Osteoblast (primary cell): ENCODE results near the gene CD40LG. TPM values are rescaled to one million over a fixed set of nuclear protein-coding genes. Genes with fewer than 3 reads are reported as not detected.

Source experiments
- DNase-seq: peaks from one replicate; pipeline ENCODE4 v3.0.0; 2011; ENCODE audit warnings: low spot score, mixed read lengths; ENCODE audit not compliant: insufficient read length; ENCODE audit errors: missing footprints
- H2AFZ ChIP-seq: 2 replicates; pipeline ENCODE4 v1.6.0; 2011; ENCODE audit warnings: mild to moderate bottlenecking, low read length
- H3K27ac ChIP-seq: 2 replicates; pipeline ENCODE4 v1.5.1; 2011; ENCODE audit warnings: mild to moderate bottlenecking, low read depth, low read length, moderate library complexity
- H3K27me3 ChIP-seq: 2 replicates; pipeline ENCODE4 v1.6.0; 2012; ENCODE audit warnings: mild to moderate bottlenecking, control low read depth, inconsistent platforms, low read length, moderate library complexity; ENCODE audit not compliant: insufficient read depth
- H3K36me3 ChIP-seq: 2 replicates; pipeline ENCODE4 v1.5.1; 2011; ENCODE audit warnings: mild to moderate bottlenecking, low read length, control low read depth, moderate library complexity; ENCODE audit not compliant: insufficient read depth
- H3K4me1 ChIP-seq: 2 replicates; pipeline ENCODE4 v1.5.1; 2011; ENCODE audit warnings: mild to moderate bottlenecking, low read length, control low read depth, moderate library complexity; ENCODE audit not compliant: insufficient read depth
- H3K4me2 ChIP-seq: 2 replicates; pipeline ENCODE4 v1.6.0; 2011; ENCODE audit warnings: mild to moderate bottlenecking, low read length; ENCODE audit not compliant: insufficient read depth
- H3K4me3 ChIP-seq: fragments of 200-600 bp; sonication (generic); 3 replicates; pipeline ENCODE4 v1.5.1; 2012; ENCODE audit warnings: mild to moderate bottlenecking, low read length, inconsistent platforms; ENCODE audit not compliant: insufficient read depth
- H3K79me2 ChIP-seq: 2 replicates; pipeline ENCODE4 v1.6.0; 2012; ENCODE audit warnings: mild to moderate bottlenecking, low read length, control low read depth, inconsistent platforms; ENCODE audit not compliant: insufficient read depth
- H3K9me3 ChIP-seq: 2 replicates; pipeline ENCODE4 v1.5.1; 2011; ENCODE audit warnings: low read depth, low read length, control low read depth
- H4K20me1 ChIP-seq: 2 replicates; pipeline ENCODE4 v1.6.0; 2012; ENCODE audit warnings: mild to moderate bottlenecking, low read length, control low read depth; ENCODE audit not compliant: insufficient read depth
- CTCF ChIP-seq: IDR thresholded peaks from 2 replicates; pipeline ENCODE4 v1.5.1; 2011; ENCODE audit warnings: mild to moderate bottlenecking, low read depth, low read length, moderate library complexity; ENCODE audit errors: extremely low read depth
- total RNA-seq: library from RNA; depleted of rRNA; stranded (reverse); fragments of >200 nt; gene quantifications from 2 replicates; pipeline ENCODE4 v1.2.3, GENCODE V29; 2012

The CD40LG gene
- total RNA-seq, 1 donor: not detected

- peak; percentile 30 for TF ChIP-seq CTCF
- Histone ChIP-seq H3K36me3 (no peaks in the 10 kb centered on the region), H3K79me2 (no peaks in the 10 kb centered on the region), H3K27me3 (peaks cover 3% of the 10 kb centered on the region), H3K4me1 (no peaks in the 10 kb centered on the region), H3K4me3 (no peak overlapping the region), H3K27ac (no peak overlapping the region), H3K9me3 (no peaks in the 10 kb centered on the region), H4K20me1 (no peaks in the 10 kb centered on the region), H3K4me2 (no peak overlapping the region), H2AFZ (no peak overlapping the region)
- DNase-seq: peak; percentile 1
These were observed 39.5 kb upstream of the CD40LG start for GRCh38 chrX:136608295-136608933.

GRCh38 chrX:136616987-136617685, 30.8 kb upstream of the CD40LG start:
- Histone ChIP-seq H3K4me1 (no peaks in the 10 kb centered on the region), H3K4me3 (no peak overlapping the region), H3K79me2 (no peaks in the 10 kb centered on the region), H4K20me1 (no peaks in the 10 kb centered on the region), H2AFZ (no peak overlapping the region), H3K27ac (no peak overlapping the region), H3K27me3 (peaks cover 3% of the 10 kb centered on the region), H3K9me3 (no peaks in the 10 kb centered on the region), H3K36me3 (no peaks in the 10 kb centered on the region), H3K4me2 (no peak overlapping the region)
- no peak for DNase-seq
- no peak for TF ChIP-seq CTCF

GRCh38 chrX:136619899-136620505, 28.0 kb upstream of the CD40LG start:
- Histone ChIP-seq H3K36me3 (no peaks in the 10 kb centered on the region), H3K4me1 (no peaks in the 10 kb centered on the region), H2AFZ (no peak overlapping the region), H3K4me3 (no peak overlapping the region), H3K4me2 (no peak overlapping the region), H3K9me3 (no peaks in the 10 kb centered on the region), H3K27me3 (peaks cover 3% of the 10 kb centered on the region), H3K79me2 (no peaks in the 10 kb centered on the region), H4K20me1 (no peaks in the 10 kb centered on the region), H3K27ac (no peak overlapping the region)
- TF ChIP-seq CTCF: no peak
- DNase-seq: no peak

- H3K9me3 ChIP-seq: no peaks in the 10 kb centered on the region
- no peak overlapping the region for H2AFZ ChIP-seq
- peaks cover 3% of the 10 kb centered on the region for H3K27me3 ChIP-seq
- no peak overlapping the region for H3K27ac ChIP-seq
- no peak for DNase-seq
- H3K4me2 ChIP-seq: no peak overlapping the region
- H3K4me1 ChIP-seq: no peaks in the 10 kb centered on the region
- no peak for TF ChIP-seq CTCF
- no peak overlapping the region for H3K4me3 ChIP-seq
- H4K20me1 ChIP-seq: no peaks in the 10 kb centered on the region
- H3K36me3 ChIP-seq: no peaks in the 10 kb centered on the region
- no peaks in the 10 kb centered on the region for H3K79me2 ChIP-seq
These were observed 27.2 kb upstream of the CD40LG start for GRCh38 chrX:136620780-136621179.
